GM19397 (cell line): ENCODE results near the gene RNF31.

Source experiments
- ATAC-seq: cut with Tn5 transposase; IDR thresholded peaks from one replicate; pipeline ENCODE4 v1.9.1; 2021; ENCODE audit warnings: mild to moderate bottlenecking, moderate library complexity; ENCODE audit not compliant: unreplicated experiment

Gene RNF31

DNA sequence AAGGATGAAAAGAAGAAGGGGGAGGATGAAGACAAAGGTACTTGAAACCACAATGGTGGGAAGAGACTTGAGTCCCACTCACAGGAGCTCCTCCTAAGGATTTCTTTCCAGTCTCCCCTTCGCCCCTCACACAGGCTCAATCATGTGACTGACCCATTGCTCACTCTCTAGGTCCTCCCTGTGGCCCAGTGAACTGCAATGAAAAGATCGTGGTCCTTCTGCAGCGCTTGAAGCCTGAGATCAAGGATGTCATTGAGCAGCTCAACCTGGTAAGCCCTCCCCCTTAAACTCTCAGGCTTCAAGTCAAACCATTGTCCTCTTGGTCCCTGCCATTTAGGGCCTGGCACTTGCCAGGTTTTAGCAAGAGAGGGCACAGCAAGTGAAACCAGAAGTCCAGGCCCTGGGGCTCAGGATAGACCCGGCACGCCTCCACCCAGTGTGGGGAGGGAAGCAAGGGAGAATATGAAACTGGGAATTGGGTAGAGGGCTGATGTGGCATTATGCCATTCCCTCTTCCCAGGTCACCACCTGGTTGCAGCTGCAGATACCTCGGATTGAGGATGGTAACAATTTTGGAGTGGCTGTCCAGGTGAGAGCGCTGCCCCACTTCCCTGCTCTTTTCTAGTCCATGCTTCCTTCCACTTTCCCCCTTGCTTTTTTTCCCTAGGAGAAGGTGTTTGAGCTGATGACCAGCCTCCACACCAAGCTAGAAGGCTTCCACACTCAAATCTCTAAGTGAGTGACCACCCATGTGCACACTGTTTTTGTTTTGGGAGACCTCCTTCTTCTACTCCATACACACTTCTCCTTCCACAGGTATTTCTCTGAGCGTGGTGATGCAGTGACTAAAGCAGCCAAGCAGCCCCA is 9.5 kb upstream of the RNF31 start:
- no peak for ATAC-seq

DNA sequence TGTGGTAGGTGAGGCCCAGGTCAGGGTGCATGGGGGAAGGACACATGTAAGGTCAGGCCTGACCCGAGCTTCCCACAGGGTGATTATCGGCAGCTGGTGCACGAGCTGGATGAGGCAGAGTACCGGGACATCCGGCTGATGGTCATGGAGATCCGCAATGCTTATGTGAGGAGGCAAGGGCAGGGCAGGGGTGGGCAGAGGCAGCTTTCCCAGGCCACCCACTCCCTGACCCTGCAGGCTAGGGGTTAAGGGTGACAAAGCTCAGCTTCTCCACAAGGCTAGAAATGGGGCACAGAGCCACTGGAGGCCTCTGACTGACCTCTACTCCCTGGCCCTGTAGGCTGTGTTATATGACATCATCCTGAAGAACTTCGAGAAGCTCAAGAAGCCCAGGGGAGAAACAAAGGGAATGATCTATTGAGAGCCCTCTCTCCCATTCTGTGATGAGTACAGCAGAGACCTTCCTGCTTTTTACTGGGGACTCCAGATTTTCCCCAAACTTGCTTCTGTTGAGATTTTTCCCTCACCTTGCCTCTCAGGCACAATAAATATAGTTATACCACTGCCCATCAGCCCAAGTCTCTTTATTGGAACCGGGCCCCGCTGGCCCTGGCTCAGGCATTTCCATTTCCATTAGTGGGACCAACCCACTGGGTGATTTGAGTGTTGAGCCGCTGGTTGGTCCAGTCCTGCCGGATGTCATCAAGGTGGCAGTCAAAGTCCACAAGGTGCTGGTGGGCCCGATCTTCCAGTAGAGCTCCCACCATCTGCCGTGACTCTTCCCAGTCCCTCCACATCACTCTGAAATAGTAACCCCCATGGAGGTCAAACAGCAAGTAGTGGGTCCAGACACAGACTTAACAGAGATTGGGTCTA is 8.7 kb upstream of the RNF31 start:
- ATAC-seq = no peak

DNA sequence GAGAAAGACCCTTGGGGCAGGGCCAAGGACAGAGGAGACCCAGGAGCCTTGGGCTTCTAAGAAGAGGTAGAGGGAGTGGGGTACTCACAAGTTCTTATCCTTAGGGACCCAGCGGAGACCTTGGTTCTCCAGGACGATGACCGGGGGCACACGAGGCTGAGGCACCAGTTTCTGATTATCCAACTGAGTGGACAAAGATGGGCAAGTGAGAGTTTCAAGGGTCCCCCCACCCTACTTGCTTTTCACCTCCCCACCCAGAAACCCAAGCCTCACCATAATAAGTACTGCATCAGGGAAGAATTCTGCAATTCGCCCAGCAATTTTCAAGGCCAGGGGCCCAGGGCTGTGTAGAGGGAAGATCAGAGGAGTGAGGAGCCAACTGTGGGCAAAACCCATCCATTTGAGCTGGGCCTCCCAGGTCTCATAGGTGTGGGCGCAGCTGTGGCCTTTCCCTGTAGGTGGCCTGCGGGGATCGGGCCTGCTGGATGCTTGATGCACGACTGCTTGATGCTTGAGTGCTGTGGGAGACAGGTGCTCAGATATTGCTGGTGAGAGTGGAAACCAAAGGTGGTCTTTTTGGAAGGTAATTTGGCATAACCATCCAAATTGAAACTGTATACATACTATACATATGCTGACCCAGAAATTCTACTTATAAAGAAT is 7.9 kb upstream of the RNF31 start:
- no peak for ATAC-seq

DNA sequence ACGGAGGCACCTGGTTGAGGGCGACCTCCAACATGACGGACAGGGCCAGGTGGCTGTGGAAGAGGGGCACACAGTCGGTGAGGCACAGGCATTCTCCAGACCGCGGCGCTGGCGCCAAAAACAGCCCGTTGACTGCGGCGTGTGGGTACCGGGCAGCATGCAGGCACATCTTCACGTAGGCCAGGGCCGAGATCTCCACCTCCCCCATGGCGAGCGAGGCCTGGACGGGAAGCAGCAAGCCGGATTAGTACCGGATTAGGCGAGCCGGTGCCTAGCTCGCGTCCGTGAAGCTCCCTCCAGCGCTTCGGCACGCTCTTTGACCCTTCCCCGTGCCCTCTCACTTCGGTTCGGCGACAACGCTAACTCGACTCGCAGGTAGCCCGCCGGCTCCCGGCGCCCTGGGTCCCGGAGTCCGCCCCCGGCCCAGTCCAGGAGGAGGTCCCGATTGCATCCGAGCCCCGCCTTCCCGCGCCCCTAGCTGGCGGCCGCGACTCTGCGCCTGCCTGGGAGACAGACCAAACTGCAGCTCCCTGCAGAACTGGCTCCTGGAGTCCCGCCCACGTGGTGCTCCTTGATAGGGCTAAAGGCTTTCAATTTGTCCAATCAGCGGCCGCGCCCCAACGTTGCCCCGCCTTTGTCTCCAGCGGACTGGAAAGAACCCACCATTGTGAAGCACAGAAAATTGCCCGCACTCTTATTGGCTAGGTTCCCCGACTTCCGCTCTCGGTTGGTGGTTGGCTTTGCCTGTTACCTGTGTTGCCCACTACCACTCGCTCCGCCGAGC is 6.0 kb upstream of the RNF31 start, which contains the start of gene EMC9:
EMC9 (minus strand) TSS at position 495 of the 784 bp plus-strand sequence; CDS start at position 208, 287 bp downstream.
- peak; percentile 82 for ATAC-seq

DNA sequence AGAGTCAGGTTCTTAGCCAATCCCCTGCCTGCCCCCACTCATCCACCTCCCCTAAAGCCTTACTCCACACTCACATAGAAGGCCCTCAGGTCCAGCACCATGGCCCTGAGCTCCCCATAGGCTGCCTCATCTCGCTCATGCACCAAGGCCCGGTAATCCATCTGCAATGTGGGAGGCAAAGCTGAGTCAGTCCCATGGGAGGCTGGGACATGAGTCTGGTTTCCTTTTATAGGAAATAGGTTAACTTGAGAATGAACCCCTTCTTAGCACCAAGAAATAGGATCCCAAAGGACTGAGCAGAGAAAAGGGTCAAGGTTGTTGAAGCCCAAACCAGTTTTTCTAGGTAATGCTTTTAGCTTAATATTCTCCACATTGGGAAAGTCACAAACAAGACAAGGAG is 3.8 kb upstream of the RNF31 start:
- no peak for ATAC-seq

DNA sequence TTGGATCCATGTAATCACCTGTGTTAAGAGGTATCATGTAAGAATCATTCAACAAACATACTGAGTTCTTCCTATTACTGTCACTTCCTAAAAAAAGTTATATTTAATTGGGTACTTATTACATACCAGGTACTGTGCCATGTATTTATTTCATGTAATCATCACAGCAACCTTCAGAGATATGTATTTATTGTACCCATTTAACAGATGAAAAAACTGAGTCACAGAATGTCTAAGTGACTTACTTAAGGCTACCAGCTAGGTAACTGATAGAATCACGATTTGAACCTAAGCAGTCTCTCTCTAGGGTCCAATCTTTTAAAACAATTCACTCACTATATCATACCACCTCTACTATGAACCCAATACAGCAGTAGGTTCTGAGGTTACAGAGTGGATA is 2.8 kb upstream of the RNF31 start:
- no peak for ATAC-seq

DNA sequence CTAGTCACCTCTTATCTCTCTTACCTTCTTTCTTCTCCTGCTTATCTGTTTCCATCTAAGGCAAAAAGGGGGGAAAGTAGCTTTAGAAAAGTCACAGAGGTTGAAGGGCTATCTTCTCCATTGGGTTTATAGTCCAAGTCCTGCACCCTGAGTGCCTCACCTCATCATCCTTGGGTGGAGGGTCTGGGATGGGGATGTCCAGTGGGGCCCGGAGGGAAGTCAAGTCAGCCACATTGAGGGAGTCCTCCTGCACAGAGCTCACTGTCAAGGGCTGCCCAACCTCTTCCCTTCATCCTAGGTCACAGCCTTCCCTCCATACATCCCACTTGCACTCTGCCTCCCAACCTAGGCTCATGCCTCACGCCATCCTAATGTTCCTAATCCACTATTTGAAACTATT is 2.1 kb upstream of the RNF31 start:
- ATAC-seq = no peak

DNA sequence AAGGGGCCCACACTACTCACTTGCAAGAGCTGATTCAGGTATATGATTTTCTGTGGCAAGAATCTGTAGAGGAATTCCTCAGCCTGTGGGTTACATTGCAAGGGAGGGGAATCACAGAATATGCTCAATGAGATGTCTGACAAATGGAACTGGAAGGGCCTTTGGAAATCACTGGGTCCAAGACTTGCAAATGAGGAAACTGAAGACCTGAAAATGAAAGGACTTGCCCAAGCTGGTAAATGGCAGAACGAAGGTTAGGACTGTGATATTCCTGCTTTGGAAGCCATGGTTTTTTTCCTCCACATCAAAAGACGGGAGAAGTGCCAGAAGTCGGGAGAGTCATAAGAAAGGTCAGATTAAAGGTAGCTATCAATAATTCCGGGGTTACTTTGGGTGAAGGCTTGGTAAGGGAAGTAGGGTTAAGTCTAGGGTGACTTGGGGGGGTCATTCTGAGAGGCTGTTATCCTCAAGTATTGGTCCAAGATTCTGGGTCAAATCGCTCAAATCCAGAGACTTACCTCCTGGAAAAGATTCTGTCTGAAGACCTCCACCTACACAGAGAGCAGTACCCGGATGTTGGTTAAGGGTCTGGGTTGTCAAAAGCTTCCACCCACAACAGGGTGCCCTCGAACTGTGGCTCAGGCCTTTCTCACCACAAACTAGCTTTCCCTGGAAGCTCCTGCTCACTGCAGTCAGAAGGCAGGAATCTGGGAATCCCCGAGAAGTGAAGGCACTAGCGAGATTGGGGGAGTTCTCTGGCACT is 1.4 kb upstream of the RNF31 start:
- ATAC-seq = no peak

DNA sequence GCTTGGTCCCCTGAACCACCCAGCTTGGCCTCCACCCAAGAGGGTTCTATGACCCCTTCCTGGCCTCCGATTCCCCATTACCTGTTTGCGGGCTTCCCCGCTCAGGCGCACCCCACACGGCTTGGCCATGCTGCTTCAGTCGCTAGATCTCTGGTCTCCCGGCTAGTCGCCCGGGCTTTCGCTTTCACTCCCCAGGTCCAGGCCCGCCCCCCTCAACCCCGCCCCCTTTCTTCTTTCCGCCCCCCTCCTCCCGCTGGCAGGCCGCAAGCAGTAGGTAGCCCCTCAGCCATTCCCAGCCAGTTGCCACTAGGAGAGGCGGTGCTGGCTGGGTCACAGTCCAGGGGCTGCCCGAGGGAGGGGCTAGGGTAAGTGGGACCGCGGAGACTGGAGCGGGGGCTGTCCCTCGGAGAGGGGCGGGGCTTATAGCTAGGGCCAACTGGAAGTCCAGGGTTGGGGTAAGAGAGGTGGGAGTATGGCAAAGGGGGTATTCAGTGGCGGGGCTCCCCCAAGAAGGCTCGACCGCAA is 783 bp upstream of the RNF31 start, which contains the start of gene PSME2:
PSME2 (minus strand) TSS at position 158 of the 525 bp plus-strand sequence; CDS start at position 129, 29 bp downstream.
- ATAC-seq = peak; percentile 52

DNA sequence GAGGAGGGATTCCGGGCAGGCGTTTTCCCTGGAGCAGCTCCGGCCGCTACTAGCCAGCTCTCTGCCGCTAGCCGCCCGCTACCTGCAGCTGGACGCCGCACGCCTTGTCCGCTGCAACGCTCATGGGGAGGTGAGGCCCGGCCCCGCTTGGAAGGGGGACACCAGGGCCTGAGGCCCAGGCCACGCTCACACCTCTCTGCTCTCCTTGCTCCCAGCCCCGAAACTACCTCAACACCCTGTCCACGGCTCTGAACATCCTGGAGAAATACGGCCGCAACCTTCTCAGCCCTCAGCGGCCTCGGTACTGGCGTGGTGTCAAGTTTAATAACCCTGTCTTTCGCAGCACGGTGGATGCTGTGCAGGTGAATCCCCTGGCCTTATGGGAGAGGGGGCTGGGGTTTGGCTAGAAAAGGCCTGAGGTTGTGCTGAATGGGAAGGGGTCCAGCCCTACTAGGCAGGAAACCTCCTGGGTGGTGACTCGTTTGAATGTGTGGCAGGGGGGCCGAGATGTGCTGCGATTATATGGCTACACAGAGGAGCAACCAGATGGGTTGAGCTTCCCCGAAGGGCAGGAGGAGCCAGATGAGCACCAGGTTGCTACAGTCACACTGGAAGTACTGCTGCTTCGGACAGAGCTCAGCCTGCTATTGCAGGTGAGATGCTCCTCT is 597 bp downstream of the RNF31 start:
- no peak for ATAC-seq

DNA sequence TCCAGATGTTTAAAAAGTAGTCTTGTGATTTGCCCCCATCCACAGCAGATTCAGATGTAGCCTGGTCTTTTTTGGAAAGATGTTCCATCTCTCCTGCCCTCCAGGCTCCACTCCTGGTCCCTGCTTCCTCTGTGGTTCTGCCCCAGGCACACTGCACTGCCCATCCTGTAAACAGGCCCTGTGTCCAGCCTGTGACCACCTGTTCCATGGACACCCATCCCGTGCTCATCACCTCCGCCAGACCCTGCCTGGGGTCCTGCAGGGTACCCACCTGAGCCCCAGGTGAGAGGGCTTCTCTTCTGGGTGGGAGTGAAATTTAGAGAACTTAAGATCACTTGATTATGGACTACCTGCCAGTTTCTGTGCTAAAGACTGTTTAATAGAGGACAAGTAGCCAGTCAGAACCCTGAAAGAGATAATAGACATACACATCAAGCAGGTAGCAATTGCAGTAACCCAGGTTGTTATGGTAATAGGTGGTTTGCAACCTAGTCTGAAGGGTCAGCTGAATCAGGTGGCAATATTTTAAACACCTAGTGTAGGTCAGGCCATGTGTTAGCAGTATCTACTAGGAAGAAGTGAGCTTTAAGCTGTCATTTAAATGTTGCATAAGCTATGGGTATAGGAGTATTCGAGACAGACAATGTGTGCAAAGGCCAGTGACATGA is 2.1 kb downstream of the RNF31 start:
- no peak for ATAC-seq

DNA sequence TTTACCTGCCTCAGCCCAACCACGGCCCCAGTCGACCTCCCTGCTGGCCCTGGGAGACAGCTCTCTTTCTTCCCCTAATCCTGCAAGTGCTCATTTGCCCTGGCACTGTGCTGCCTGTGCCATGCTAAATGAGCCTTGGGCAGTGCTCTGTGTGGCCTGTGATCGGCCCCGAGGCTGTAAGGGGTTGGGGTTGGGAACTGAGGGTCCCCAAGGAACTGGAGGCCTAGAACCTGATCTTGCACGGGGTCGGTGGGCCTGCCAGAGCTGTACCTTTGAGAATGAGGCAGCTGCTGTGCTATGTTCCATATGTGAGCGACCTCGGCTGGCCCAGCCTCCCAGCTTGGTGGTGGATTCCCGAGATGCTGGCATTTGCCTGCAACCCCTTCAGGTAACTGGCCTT is 2.8 kb downstream of the RNF31 start:
- ATAC-seq = no peak

DNA sequence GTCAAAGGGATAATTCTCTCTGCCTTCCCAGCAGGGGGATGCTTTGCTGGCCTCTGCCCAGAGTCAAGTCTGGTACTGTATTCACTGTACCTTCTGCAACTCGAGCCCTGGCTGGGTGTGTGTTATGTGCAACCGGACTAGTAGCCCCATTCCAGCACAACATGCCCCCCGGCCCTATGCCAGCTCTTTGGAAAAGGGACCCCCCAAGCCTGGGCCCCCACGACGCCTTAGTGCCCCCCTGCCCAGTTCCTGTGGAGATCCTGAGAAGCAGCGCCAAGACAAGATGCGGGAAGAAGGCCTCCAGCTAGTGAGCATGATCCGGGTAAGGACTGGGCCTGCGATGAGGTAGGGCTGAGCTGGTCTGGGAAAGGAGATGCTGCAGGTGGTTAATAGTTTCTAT is 3.3 kb downstream of the RNF31 start:
- ATAC-seq = no peak

DNA sequence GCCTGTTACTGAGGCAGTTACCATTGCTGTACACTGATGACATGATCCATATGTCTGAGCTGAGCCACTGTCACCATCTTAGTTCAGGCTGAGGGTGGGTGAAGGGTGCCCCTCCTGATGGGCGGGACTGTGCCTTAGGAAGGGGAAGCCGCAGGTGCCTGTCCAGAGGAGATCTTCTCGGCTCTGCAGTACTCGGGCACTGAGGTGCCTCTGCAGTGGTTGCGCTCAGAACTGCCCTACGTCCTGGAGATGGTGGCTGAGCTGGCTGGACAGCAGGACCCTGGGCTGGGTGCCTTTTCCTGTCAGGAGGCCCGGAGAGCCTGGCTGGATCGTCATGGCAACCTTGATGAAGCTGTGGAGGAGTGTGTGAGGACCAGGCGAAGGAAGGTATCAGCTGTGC is 3.7 kb downstream of the RNF31 start:
- ATAC-seq = no peak

DNA sequence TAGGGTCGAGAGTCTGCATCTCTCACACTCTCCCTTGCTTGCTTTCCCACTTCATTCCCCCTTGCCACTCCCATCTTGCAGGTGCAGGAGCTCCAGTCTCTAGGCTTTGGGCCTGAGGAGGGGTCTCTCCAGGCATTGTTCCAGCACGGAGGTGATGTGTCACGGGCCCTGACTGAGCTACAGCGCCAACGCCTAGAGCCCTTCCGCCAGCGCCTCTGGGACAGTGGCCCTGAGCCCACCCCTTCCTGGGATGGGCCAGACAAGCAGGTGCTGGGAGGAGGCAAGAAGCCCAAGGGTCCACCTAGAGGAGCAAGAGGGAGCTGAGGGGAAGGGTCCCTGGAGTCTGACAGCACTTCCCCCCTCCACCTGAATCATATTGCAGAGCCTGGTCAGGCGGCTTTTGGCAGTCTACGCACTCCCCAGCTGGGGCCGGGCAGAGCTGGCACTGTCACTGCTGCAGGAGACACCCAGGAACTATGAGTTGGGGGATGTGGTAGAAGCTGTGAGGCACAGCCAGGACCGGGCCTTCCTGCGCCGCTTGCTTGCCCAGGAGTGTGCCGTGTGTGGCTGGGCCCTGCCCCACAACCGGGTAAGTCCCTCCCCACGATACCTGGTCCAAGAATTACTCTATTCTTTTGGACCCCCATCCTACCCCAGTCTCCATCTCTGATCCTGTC is 4.2 kb downstream of the RNF31 start:
- ATAC-seq = no peak

DNA sequence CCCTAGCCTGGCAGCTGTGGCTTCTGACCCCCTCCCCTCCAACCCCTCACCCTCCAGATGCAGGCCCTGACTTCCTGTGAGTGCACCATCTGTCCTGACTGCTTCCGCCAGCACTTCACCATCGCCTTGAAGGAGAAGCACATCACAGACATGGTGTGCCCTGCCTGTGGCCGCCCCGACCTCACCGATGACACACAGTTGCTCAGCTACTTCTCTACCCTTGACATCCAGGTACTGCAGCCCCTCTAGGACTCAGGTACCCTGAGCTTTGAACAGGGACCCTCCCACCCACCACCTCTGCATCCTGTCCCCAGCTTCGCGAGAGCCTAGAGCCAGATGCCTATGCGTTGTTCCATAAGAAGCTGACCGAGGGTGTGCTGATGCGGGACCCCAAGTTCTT is 7.8 kb downstream of the RNF31 start:
- ATAC-seq = no peak

DNA sequence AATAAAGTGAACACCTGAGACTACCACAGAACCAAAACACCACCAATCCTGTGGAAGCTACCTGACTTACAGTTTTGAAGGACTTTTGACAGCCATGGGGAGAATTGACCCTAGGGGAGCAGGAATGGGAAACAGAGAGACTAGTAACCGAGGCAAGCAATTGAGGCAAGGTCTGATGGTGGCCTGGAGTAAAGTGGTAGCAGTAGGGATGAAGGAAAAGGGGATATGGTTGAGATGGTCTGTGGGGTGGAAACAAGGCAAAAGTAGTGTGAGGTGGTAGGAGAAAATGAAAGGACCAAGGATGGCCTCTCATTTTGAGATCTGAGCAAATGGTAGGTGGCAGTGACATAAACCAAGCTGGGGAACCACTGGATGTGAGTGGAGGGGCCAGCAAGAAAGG is 9.5 kb downstream of the RNF31 start:
- no peak for ATAC-seq

DNA sequence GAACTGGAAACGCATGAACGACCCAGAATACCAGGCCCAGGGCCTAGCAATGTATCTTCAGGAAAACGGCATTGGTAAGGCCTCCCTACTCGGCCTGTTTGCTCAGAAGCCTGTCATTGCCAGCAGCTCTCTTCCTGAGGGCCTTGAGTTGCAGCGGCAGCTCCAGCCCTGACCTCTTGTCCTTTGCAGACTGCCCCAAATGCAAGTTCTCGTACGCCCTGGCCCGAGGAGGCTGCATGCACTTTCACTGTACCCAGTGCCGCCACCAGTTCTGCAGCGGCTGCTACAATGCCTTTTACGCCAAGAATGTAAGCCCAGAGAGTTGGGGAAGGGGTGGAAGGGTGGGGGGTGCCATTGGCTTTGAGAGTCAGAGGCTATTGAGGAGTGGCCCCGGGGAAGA is 10.0 kb downstream of the RNF31 start:
- no peak for ATAC-seq
